ENCODE measurements around the gene YJU2. TPM values are rescaled to one million over a fixed set of nuclear protein-coding genes. Genes with fewer than 3 reads are reported as not detected.

YJU2 gene
- total RNA-seq, 1 experiment from 2014 or later, result 11.0 TPM

DNA sequence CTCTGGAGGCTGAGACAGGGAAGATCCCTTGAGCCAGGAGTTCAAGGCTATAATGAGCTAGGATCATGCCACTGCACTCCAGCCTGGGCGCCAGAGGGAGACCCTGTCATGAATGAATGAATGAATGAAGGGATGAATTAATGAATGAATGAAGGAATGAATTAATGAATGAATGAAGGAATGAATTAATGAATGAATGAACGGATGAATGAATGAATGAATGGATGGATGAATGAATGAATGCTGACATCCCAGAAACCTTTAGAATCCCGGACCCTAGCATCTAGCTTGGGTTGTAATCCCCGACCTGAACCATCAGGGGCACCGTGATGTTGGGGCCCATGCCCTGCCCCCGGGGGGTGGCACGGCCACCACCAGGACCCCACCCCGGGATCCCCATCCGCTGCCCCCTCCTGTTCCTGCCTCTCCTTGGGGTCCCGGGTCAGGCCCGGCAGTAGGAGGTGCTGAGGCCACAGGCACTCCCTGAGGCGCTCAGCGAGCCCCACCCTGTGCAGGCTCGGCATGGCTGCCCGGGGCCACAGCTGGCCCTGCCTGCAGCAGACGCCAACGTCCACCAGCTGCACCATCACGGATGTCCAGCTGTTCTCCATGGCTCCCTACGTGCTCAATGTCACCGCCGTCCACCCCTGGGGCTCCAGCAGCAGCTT lies 14.1 kb upstream of the YJU2 start:
- ChIA-PET POLR2A (ENCODE audit: unreplicated experiment) (no interaction called here), CTCF (interaction anchor here (0.7 kb wide), 1 partner anchor 86 kb away, joined by 15 read pairs; no protein-coding TSS in a partner anchor)
- no peaks in the 10 kb centered on the region for H3K36me3 ChIP-seq (ENCODE audit: low read depth)
- intact Hi-C loops (cut with micrococcal nuclease; ENCODE audit: unreplicated experiment), result no loop called here
- DNase-seq, result no peak
- no peaks in the 10 kb centered on the region for H3K27me3 ChIP-seq (ENCODE audit: insufficient read depth, low read depth)
- no peaks in the 10 kb centered on the region for H3F3A ChIP-seq (ENCODE audit: insufficient read depth, low read depth)
- H3K4me1 ChIP-seq (replicated peaks; ENCODE audit: insufficient read depth), result no peaks in the 10 kb centered on the region
- H3K79me2 ChIP-seq (ENCODE audit: low read depth), result no peaks in the 10 kb centered on the region
- H3K9me3 ChIP-seq (ENCODE audit: insufficient read depth, low read depth), result no peaks in the 10 kb centered on the region
- TF ChIP-seq CTCF (conservative IDR thresholded peaks at IDR 0.05) (no peak), EZH2 (IDR thresholded peaks at IDR 0.05; ENCODE audit: low read depth) (no peak)
- H3K4me3 ChIP-seq, result no peak overlapping the region
- no TSS peak for BruUV-seq (replicated peaks)
- H4K20me1 ChIP-seq (ENCODE audit: insufficient read depth), result no peaks in the 10 kb centered on the region
- no peaks in the 10 kb centered on the region for H3K9me2 ChIP-seq (ENCODE audit: insufficient read depth)
- no peak overlapping the region for H3K4me2 ChIP-seq
- no peak overlapping the region for H2AFZ ChIP-seq
- no peak overlapping the region for H3K27ac ChIP-seq

- Histone ChIP-seq H3K4me2 (no peak overlapping the region), H3K4me3 (no peak overlapping the region), H3K36me3 (ENCODE audit: low read depth) (no peaks in the 10 kb centered on the region), H3K27ac (no peak overlapping the region), H2AFZ (no peak overlapping the region), H3K9me3 (ENCODE audit: insufficient read depth, low read depth) (no peaks in the 10 kb centered on the region), H3K4me1 (replicated peaks; ENCODE audit: insufficient read depth) (no peaks in the 10 kb centered on the region), H3K9me2 (ENCODE audit: insufficient read depth) (no peaks in the 10 kb centered on the region), H3K79me2 (ENCODE audit: low read depth) (no peaks in the 10 kb centered on the region), H3K27me3 (ENCODE audit: insufficient read depth, low read depth) (no peaks in the 10 kb centered on the region), H3F3A (ENCODE audit: insufficient read depth, low read depth) (no peaks in the 10 kb centered on the region), H4K20me1 (ENCODE audit: insufficient read depth) (no peaks in the 10 kb centered on the region)
- DNase-seq, result peak in 1 of 2 experiments; percentile 48
- intact Hi-C loops (cut with micrococcal nuclease; ENCODE audit: unreplicated experiment), result no loop called here
- ChIA-PET POLR2A (ENCODE audit: unreplicated experiment) (no interaction called here), CTCF (interaction anchor here (0.7 kb wide), 1 partner anchor 87 kb away, joined by 15 read pairs; no protein-coding TSS in a partner anchor)
- no TSS peak for BruUV-seq (replicated peaks)
- TF ChIP-seq CTCF (conservative IDR thresholded peaks at IDR 0.05), result peak; percentile 78
- TF ChIP-seq EZH2 (IDR thresholded peaks at IDR 0.05; ENCODE audit: low read depth), result no peak
Measured at GRCh38 chr19:4233282-4233853, 13.5 kb upstream of the YJU2 start.

DNA sequence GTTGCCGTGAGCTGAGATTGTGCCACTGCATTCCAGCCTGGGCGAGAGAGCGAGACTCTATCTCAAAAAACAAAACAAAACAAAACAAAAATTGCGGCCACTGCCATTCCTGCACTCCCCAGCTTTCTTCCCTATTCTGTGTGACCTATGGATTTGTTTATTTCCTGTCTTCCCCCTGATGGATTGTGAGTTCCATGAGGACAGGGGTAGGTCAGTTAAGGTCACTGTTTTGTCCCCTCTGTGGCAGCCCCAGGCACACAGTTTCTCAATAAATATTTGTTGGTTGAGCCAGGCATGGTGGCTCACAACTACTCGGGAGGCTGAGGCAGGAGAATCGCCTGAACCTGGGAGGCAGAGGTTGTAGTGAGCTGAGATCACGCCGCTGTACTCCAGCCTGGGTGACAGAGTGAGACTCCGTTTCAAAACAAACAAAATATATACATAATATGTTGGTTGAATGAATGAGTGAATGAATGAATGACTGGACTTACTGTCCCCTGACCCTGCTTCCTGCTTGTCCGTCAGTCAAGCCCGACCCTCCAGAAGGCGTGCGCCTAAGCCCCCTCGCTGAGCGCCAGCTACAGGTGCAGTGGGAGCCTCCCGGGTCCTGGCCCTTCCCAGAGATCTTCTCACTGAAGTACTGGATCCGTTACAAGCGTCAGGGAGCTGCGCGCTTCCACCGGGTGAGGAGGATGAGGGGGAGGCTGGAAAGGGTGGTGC lies 12.6 kb upstream of the YJU2 start:
- ChIA-PET POLR2A (ENCODE audit: unreplicated experiment) (no interaction called here), CTCF (no interaction called here)
- no peak overlapping the region for H3K4me2 ChIP-seq
- H4K20me1 ChIP-seq (ENCODE audit: insufficient read depth), result no peaks in the 10 kb centered on the region
- H3K4me3 ChIP-seq, result no peak overlapping the region
- no peaks in the 10 kb centered on the region for H3K9me2 ChIP-seq (ENCODE audit: insufficient read depth)
- no peaks in the 10 kb centered on the region for H3K27me3 ChIP-seq (ENCODE audit: insufficient read depth, low read depth)
- H3K4me1 ChIP-seq (replicated peaks; ENCODE audit: insufficient read depth), result no peaks in the 10 kb centered on the region
- no peaks in the 10 kb centered on the region for H3K79me2 ChIP-seq (ENCODE audit: low read depth)
- no peak overlapping the region for H2AFZ ChIP-seq
- no peaks in the 10 kb centered on the region for H3K9me3 ChIP-seq (ENCODE audit: insufficient read depth, low read depth)
- H3F3A ChIP-seq (ENCODE audit: insufficient read depth, low read depth), result no peaks in the 10 kb centered on the region
- TF ChIP-seq EZH2 (IDR thresholded peaks at IDR 0.05; ENCODE audit: low read depth) (no peak), CTCF (conservative IDR thresholded peaks at IDR 0.05) (no peak)
- no TSS peak for BruUV-seq (replicated peaks)
- no peak overlapping the region for H3K27ac ChIP-seq
- no peak for DNase-seq
- intact Hi-C loops (cut with micrococcal nuclease; ENCODE audit: unreplicated experiment), result no loop called here
- no peaks in the 10 kb centered on the region for H3K36me3 ChIP-seq (ENCODE audit: low read depth)

Measured in PC-9 (cell line).